ENCODE measurements around the gene TIMM13. TPM values are rescaled to one million over a fixed set of nuclear protein-coding genes. Genes with fewer than 3 reads are reported as not detected.
A peak's percentile ranks its signal among the peaks of the same experiment; 100 is the strongest.
"Not testable (repeated sequence)": the region's sequence is repeated elsewhere in the genome, so short reads cannot be mapped to it uniquely, and the experiment has no call there.

TIMM13 gene
- total and polyA plus RNA-seq, 11 donors, result 27.4 to 98.5 (median 65.9) TPM

- ATAC-seq (peak in 1 of 4 donors; percentile 50), DNase-seq (no peak)
- H3K4me1 ChIP-seq, result peaks cover 0 to 5% (median 0%) of the 10 kb centered on the region in 12 donors
- H3K27ac ChIP-seq, result peak overlapping the region in 1 of 12 donors; percentile 64
- WGBS, 4 donors, result 69 to 75% (median 72%) methylated on average over 27 of the region's 27 CpGs
- intact Hi-C loops (cut with DNase I), result loop anchor here (5.0 to 10.0 kb wide), 8 partner anchors 110 to 240 kb away; partner anchors contain the start of genes AP3D1 (in 3 of the 10), PLEKHJ1 (in 3 of the 10), SF3A2 (in 3 of the 10) and PEAK3 (in 1 of the 10)
- H3K4me3 ChIP-seq, result peak overlapping the region in 1 of 12 donors; percentile 41
- H3K9me3 ChIP-seq, result no peaks in the 10 kb centered on the region
- no peaks in the 10 kb centered on the region for H3K36me3 ChIP-seq
- no peak for TF ChIP-seq CTCF (IDR thresholded peaks at IDR 0.05)
- no peak for TF ChIP-seq POLR2A (IDR thresholded peaks at IDR 0.05)
- peaks cover 0 to 18% (median 0%) of the 10 kb centered on the region in 9 donors for H3K27me3 ChIP-seq
Observed at GRCh38 chr19:2394442-2395292, 32.7 kb downstream of the TIMM13 start.

- Histone ChIP-seq H3K4me3 (peak overlapping the region in 1 of 12 donors; percentile 41), H3K9me3 (no peaks in the 10 kb centered on the region), H3K36me3 (no peaks in the 10 kb centered on the region), H3K27ac (peak overlapping the region in 1 of 12 donors; percentile 64), H3K4me1 (peaks cover 0 to 5% (median 0%) of the 10 kb centered on the region in 12 donors), H3K27me3 (peaks cover 0 to 18% (median 0%) of the 10 kb centered on the region in 9 donors)
- 71 to 85% (median 76%) methylated on average over 8 of the region's 8 CpGs for WGBS, 4 donors
- DNase-seq (no peak), ATAC-seq (no peak)
- no peak for TF ChIP-seq CTCF (IDR thresholded peaks at IDR 0.05)
- no peak for TF ChIP-seq POLR2A (IDR thresholded peaks at IDR 0.05)
- intact Hi-C loops (cut with DNase I), result loop anchor here (5.0 to 10.0 kb wide), 8 partner anchors 109 to 239 kb away; partner anchors contain the start of genes AP3D1 (in 3 of the 10), PLEKHJ1 (in 3 of the 10), SF3A2 (in 3 of the 10) and PEAK3 (in 1 of the 10)
Observed at GRCh38 chr19:2394054-2394441, 33.3 kb downstream of the TIMM13 start.

GRCh38 chr19:2392899-2393298 is 34.5 kb downstream of the TIMM13 start:
- ATAC-seq, H3K4me1 ChIP-seq, DNase-seq, H3K4me3 ChIP-seq, H3K36me3 ChIP-seq, H3K27ac ChIP-seq, H3K9me3 ChIP-seq: not testable (repeated sequence)
- H3K27me3 ChIP-seq, result peaks cover 0 to 25% (median 0%) of the 10 kb centered on the region in 9 donors
- intact Hi-C loops (cut with DNase I), result loop anchor here (2.0 to 10.0 kb wide), 9 partner anchors 108 to 238 kb away; partner anchors contain the start of genes AP3D1 (in 3 of the 10), PLEKHJ1 (in 3 of the 10), SF3A2 (in 3 of the 10) and PEAK3 (in 1 of the 10)
- WGBS, 4 donors, result 72 to 80% (median 77%) methylated on average over 6 to 8 of the region's 8 CpGs

- Histone ChIP-seq H3K4me3 (no peak overlapping the region), H3K27me3 (peaks cover 0 to 30% (median 0%) of the 10 kb centered on the region in 9 donors), H3K9me3 (no peaks in the 10 kb centered on the region), H3K27ac (no peak overlapping the region), H3K36me3 (no peaks in the 10 kb centered on the region), H3K4me1 (peaks cover 0 to 5% (median 0%) of the 10 kb centered on the region in 12 donors)
- TF ChIP-seq POLR2A (IDR thresholded peaks at IDR 0.05), result no peak
- no peak for TF ChIP-seq CTCF (IDR thresholded peaks at IDR 0.05)
- ATAC-seq (no peak), DNase-seq (no peak)
- 58 to 75% (median 60%) methylated on average over 7 of the region's 7 CpGs for WGBS, 4 donors
- intact Hi-C loops (cut with DNase I), result loop anchor here (2.0 to 10.0 kb wide), 9 partner anchors 108 to 238 kb away; partner anchors contain the start of genes AP3D1 (in 3 of the 10), PLEKHJ1 (in 3 of the 10), SF3A2 (in 3 of the 10) and PEAK3 (in 1 of the 10)
Observed at GRCh38 chr19:2392366-2392765, 35.0 kb downstream of the TIMM13 start.

Data from heart left ventricle (tissue), 16 donors.